Smooth muscle cell of the brain vasculature (primary cell): ENCODE results near the gene KRT17.
"Not testable (repeated sequence)": the region's sequence is repeated elsewhere in the genome, so short reads cannot be mapped to it uniquely, and the experiment has no call there.

Experiments
- DNase-seq: peaks from one replicate; pipeline ENCODE4 v3.0.0-alpha.2; 2012; ENCODE audit warnings: low read depth, low spot score

Gene KRT17

GRCh38 chr17:41594363-41594915 is 29.9 kb downstream of the KRT17 start:
- no peak for DNase-seq

DNA sequence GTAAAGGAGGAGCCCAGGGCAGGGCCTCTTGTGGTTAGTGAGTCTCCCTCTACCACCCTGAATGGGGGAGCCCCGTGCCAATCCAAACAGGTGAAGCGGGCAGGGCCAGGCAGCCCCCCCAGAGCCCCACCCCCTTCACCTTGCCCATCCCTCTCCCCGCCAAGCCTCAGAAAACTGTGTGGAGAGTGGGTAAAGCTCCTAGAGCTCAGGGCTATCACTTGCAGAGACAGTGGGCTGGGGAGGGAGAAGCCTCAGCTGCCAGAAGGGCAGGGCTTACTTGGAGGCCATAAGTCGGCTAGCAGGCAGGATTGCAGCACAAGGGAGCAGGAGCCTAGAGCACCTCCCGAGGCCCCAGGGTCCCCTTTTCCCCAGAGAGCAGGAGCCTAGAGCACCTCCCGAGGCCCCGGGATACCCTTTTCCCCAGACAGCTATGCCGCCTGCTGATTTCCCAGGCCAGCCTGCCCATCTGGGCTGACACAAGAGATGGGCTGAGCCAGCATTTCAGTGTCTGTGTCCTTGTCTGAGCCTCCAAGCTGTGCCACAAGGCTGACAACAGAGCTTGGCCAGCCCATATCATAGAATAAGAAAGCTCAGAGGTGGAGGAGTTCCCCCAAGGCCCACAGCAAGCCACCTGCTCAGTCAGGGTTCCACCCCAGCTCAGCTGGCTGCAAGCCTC is 30.9 kb downstream of the KRT17 start:
- no peak for DNase-seq

- DNase-seq: no peak
Observed at GRCh38 chr17:41592601-41593305, 31.6 kb downstream of the KRT17 start.

DNA sequence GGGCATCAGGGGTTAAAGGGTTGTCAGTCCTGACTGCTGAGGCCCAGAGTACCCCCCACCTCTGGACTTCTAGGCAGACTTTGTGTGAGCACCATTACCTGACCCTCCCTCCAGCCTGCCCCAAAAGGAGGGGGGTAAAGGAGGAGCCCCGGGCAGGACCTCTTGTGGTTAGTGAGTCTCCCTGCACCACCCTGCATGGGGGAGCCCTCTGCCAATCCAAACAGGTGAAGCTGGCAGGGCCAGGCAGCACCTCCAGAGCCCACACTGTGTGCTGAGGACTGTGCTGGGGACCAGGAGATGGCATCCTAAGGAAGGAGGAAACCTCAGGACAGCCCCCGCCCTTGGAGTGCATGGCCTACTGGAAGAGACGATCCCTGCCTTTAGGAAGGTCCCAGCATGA is 35.1 kb downstream of the KRT17 start:
- no peak for DNase-seq

DNA sequence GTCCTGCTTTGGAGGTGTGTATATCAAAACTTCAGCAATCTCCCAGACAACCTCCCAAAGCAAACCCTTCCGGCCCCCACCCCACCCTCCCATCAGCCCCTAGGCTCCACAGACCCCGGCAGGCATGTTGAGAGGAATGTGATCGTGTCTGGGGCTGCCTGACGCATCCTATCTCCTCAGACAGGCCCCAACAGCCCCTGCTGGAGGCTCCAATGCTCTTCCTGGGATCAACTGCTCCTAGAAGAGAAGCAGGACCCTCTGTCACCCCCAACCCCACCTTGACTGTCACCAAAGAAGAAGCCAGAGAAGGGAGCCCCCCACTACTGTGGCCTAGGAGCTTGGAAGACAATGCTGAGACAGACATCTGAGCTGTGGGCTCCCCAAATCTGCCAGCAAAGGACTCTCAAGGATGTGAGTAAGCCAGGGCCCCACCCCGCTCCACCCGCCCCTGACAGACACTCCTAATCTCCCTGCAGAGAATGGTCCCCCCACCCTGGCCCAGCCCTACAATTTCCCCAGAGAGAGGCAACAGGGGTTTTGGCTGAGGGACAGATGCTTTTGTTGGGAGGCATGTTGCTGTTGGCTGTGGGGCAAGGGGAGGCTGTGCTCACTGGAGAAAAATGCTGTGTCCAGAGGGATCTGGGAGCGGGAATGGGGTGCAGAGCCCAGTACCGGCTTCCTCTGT is 36.1 kb downstream of the KRT17 start:
- no peak for DNase-seq

DNA sequence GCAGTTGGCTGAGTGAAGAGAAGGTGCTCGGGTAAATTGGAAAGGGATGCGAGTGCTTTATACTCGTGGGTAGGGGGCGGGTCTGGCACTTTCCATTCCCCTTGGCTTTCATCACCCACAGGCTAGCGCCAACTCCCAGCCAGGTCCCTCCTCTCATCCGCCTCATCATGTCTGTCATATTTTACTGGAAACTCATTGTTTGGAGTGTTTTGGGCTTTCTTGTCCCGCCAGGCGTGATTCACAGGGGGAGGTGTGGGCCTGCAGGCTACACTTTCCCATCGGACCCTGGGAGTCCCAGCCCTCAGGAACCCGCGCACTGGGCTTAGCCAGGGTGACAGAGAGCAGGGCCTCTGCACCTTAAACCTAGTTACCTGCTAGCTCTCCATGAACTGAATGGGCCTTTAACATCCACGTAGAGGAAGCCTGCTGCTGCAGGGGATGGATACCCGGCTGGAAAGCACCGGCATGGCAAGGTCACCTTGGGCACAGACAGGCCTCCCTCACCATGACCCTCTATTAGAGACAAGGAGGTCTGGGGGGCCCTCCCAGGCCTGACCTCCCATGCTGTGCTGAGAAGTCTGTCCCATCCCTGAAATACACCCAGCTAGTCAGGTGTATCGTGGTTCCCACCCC is 37.4 kb downstream of the KRT17 start, which contains the start of gene KRT14:
Gene KRT14 (minus strand): TSS at position 33 of the 633 bp plus-strand sequence. CDS start 61 bp downstream, outside the sequence.
- no peak for DNase-seq

DNA sequence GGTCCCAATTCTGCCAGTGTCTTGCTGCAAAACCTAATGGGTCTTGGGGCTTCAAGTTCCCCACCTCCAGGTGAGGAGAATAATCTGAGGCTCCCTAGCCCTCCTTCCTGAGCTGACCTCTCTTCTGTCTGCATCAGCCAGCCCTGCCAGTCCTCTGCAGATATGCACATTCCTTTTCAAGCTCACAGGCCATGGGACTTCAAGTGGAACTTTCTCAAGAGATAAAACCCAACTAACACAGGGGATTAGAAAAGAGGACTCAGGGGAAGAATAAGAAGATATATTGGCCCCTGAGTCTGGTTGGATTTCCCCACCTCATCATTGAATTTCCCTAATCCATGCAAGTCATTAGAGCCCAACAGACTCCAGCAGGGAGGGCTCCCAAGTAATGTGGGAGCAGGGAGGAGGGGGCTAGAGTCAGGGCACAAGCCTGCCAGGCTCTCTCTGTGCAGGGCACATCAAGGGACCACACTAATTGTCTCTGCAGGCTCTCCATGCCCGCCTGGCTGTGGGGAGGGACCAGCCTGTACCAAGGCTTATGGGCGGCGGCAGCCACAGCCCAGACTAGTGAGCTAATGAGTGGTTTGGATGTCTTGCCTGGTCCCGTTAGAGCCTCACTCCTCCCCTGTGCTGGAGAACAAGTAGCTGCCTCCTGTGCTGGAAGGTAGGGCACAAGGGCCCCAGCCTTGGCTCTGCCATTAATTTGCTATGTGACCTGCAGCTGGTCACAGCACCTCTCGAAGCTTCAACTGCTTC is 38.9 kb downstream of the KRT17 start:
- DNase-seq: no peak

DNA sequence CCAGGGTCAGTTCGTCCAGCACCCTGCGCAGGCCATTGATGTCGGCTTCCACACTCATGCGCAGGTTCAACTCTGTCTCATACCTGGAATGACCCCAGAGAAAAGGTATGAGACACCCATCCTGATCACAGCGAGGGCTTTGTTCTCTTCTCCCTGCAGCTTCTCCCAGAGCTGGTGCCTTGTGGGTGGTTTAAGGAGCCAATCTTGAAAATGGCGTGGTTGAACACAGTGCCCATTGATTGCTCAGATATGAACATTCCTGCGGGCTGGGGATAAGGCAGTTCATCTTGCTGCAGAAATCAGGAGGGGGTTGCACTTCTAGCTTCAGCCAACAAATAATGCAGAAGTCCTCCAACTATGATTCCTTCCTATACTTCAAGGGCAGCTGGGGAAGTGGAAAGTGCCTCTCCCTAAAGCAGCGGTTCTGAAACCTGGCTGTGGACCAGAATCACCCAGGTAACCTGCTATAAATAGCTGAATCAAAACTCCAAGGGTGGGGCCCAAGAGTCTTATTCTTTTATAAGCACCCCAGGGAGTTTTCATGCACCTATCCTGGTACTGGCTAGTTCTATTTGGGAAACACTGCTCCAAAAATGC is 39.9 kb downstream of the KRT17 start:
- not testable (repeated sequence) for DNase-seq

DNA sequence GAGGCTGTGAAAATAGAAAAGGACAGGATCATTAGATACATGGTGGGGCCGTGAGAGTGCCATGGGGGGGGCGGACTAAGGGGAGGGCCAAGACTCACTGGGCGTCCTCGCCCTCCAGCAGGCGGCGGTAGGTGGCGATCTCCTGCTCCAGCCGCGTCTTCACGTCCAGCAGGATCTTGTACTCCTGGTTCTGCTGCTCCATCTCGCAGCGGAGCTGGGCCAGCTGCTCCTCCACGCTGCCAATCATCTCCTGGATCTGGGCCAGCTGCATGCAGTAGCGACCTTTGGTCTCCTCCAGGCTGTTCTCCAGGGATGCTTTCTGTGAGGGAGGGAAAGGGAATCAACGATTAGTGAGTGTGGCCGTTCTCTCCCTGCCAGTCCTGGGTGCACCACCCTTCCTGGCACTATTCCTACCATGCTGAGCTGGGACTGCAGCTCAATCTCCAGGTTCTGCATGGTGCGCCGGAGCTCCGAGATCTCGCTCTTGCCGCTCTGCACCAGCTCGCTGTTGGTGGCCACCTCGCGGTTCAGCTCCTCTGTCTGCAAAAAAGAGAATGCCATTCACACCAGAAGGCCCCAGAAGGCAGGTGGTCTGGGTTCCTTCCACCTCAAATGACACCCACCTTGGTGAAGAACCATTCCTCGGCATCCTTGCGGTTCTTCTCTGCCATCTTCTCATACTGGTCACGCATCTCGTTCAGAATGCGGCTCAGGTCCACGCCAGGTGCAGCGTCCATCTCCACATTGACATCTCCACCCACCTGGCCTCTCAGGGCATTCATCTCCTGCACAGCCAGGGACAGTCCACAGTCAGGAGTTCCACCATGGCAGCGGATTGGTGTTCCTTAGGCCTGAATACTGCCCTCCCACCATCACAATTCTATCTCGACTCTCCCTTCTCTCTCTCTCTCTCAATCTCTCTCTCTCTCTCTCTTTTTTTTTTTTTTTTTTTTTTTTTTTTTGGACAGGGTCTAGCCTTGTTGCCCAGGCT is 40.9 kb downstream of the KRT17 start:
- DNase-seq: no peak

DNA sequence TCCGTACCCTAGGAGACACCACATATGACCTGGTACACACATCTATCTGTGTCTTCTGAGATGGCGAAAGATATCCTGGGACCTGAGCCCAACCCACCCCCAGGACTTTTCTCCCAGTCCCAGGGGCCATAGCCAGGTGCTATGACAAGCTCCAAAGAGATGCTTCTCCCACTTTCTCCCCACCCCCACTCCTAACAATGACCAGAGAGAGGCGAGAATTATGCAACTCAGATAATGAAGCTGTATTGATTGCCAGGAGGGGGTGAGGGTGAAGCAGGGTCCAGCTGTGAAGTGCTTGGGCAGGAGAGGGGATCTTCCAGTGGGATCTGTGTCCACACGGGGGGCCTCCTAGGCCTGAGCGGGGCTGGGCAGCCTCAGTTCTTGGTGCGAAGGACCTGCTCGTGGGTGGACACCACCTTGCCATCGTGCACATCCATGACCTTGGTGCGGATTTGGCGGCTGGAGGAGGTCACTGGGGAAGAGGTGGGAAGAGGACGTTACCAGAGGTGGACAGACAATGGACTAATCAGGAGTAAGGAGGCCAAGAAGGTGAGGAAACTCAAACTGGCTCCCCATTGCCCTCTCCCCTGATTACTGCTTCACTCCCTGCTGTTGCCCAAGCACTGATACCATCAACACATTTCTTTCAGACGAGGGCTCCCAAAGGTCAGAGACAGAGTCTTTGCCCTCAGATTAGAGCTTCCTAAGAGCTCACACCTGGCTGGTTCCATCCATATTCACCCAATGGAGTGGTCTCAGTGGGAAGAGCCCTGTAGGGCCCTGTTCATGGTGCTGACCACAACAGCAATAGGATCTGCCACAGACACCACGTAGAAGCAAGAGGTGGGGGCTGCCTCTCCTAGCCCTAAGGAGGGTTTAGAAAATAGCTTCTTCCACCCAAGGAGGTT is 42.1 kb downstream of the KRT17 start:
- DNase-seq: not testable (repeated sequence)

DNA sequence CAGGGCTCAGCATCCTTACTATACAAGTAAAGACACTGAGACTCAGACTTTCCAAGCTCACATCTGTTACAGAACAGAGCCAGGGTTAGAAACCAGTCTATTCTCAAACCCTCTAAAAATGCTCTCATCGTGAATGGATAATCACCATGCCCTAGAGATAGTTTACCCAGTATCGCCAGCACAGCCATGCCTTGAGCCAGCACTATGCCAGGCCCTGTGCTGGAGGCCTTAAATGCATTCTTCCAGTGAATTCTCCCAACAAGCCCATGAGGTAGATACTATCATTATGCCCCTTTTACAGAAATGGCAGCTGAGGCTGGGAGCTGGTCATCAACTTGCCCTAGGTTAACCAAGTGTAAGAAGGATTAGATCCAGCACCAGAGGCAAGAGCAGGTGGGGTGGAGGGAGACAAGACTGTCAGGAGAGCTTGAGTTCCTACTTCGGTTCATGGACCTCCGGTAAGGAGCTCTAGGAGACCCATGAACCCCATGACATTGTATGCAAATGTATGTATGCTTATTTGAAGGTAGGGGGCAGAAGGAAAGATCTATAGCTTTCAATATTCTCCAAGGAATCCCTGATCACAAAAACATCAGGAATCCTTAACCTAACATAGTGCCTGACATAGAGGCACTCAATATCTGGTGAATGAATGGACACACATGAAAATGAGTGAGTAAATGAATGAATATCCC is 42.9 kb downstream of the KRT17 start:
- DNase-seq: no peak

DNA sequence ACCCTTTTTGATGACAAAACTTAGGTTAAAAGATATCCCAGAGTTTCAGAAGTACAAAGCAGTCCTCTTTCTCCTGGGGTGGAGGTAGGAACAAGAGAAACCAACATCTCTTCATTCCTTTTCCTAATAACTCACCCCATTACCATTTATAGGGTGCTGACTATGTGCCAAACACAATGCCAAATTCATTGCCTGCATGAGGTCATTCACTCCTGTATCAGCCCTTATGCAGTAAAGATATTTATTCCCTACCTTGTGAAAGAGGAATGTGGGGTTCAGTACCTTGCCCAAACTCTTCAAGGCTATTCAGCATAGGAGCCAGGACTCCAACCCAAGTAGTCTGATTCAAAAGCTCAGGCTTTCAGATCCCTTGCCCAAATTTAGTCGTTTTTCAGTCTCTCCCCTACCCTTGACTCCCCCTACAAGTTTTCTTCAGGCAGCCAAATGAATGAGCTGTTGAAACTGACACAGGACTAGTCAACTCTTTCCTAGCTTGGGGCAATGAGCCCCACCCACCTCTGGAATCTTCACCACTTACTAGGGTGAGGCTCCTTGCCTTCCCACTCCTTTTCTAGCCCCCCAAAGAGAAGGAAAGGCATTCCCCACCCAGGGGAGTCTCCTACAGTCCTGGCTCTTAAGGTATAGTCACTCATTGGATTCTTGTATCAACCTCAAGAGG is 43.5 kb downstream of the KRT17 start:
- DNase-seq: no peak

DNA sequence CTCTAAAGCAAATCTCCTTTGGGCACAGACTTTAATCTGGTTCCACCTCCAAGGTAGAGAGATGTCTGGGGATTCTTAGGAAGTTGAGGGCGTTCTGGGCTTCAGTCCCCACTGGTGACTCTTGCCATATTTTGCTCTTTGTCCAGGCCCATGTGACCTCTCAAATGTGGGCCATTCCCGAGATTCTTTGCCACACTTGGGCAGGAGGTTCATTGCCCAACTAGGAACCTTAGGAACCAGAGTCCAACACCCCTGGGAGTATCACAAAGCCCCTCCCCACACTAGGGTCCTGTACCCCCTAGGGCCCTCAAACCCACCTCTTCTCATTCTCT is 44.2 kb downstream of the KRT17 start:
- DNase-seq: no peak

DNA sequence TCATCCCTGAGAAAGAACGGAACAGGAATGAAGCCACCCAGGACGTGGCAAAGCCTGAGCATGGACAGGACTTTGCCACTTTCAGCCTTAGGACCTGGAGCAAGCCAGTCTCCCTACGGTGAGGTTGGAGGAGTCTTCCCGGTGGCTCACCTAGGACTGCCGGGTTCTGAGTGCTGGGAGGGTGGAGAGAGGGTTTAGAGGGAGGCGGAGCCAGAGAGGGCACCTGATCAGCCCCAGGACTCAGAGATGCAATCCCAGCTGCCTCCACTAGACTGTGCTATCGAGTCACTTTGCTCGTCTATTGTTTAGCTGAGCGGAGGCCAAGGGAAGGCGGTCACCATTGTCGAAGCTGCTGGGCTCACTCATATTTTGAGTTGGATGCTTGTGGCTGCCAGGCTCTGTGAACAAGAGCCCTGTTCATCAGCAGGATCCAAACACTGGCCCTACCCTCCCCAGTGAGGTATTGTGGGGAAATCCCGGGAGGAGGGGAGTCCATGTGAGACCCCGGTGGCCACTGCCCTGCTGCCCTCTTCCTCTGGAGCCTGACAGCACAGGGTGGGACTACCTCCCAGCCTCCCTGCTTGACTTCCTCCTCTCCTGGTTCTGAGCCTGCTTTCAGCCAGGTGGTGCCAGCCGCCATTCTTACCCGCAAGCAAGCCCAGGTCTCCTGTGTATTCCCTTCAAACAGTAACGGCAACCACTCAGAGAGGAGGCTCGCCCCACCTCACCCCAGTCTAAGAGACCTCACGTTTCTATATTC is 44.7 kb downstream of the KRT17 start:
- DNase-seq: peak; percentile 46

- DNase-seq: no peak
Observed at GRCh38 chr17:41578971-41579370, 45.4 kb downstream of the KRT17 start.

GRCh38 chr17:41578538-41578937 is 45.8 kb downstream of the KRT17 start:
- DNase-seq: no peak

DNA sequence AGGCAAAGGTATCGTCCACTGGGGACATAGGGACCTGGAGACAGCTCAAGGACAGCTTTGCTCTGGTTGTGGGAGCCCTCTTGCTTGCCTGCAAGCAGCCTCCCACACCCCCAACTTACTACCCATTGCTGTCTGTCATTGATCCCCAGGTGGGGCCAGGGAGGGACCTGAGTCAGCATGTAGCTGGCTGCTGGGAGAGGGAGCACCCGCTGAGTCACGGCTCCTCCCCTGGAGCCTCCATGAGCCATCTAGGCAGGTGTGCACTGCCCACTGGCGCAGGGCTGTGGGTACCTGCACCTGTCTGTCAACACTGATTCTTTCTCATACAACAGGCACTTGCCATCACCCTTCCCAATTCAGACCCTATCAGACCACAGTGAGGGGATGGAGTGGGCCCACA is 47.6 kb downstream of the KRT17 start:
- DNase-seq: not testable (repeated sequence)
